ENCODE data around the gene ZNF416. TPM values are rescaled to one million over a fixed set of nuclear protein-coding genes. Genes with fewer than 3 reads are reported as not detected.

Gene ZNF416
- 1 to 10 TPM; 5.3 to 8.7 (median 6.1) TPM for total RNA-seq

GRCh38 chr19:57578487-57579205 is at the start of gene ZNF416:
ZNF416 (minus strand) TSS chr19:57578911; CDS start chr19:57578704, 207 bp downstream.
- WGBS = 0% methylated on average over 13 of the region's 62 CpGs
- Histone ChIP-seq H3K4me1 (peaks cover 15% of the 10 kb centered on the region), H3K9me3 (peaks cover 30% of the 10 kb centered on the region), H3K27me3 (no peaks in the 10 kb centered on the region), H3K4me3 (peak within 1 kb of the TSS; percentile 74), H3K27ac (peak within 1 kb of the TSS; percentile 77), H3K36me3 (peaks cover 32% of the 10 kb centered on the region)
- TF ChIP-seq POLR2AphosphoS5 (IDR thresholded peaks at IDR 0.05) = peak in 2 of 3 donors; percentile 56 to 75
- no peak for TF ChIP-seq EP300 (IDR thresholded peaks at IDR 0.05)
- TF ChIP-seq POLR2A (IDR thresholded peaks at IDR 0.05) = no peak
- TF ChIP-seq, protein P1, sequence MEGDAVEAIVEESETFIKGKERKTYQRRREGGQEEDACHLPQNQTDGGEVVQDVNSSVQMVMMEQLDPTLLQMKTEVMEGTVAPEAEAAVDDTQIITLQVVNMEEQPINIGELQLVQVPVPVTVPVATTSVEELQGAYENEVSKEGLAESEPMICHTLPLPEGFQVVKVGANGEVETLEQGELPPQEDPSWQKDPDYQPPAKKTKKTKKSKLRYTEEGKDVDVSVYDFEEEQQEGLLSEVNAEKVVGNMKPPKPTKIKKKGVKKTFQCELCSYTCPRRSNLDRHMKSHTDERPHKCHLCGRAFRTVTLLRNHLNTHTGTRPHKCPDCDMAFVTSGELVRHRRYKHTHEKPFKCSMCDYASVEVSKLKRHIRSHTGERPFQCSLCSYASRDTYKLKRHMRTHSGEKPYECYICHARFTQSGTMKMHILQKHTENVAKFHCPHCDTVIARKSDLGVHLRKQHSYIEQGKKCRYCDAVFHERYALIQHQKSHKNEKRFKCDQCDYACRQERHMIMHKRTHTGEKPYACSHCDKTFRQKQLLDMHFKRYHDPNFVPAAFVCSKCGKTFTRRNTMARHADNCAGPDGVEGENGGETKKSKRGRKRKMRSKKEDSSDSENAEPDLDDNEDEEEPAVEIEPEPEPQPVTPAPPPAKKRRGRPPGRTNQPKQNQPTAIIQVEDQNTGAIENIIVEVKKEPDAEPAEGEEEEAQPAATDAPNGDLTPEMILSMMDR (IDR thresholded peaks at IDR 0.05) = peak in 1 of 2 donors; percentile 14
- peak; percentile 98 to 99 for DNase-seq (ENCODE audit: low spot score in 2 of 2)

DNA sequence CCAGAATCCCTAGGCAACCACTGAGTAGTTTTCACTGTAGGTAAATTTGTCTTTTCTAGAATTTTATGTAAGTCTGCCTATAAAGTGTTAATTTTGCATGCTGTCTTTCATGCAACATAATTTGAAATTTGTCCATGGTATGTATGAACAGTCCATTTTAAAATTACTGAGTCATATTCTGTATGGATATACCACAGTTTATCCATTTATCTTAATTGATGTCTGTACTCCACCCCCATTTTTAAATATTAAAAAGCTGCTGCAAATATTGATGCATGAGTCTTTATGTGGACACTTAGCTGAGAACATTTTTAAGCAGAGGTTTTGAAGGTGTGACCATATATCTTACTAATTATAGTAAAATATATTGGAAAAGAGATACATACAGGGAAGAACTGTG is 44.4 kb upstream of the ZNF416 start:
- no peak for TF ChIP-seq POLR2A (IDR thresholded peaks at IDR 0.05)
- Histone ChIP-seq H3K27me3 (no peaks in the 10 kb centered on the region), H3K9me3 (peaks cover 79% of the 10 kb centered on the region), H3K27ac (no peak overlapping the region), H3K4me1 (no peaks in the 10 kb centered on the region), H3K36me3 (peaks cover 55% of the 10 kb centered on the region), H3K4me3 (no peak overlapping the region)
- no peak for DNase-seq (ENCODE audit: low spot score in 2 of 2)

- H3K4me1 ChIP-seq = no peaks in the 10 kb centered on the region
- TF ChIP-seq, protein P1 (IDR thresholded peaks at IDR 0.05) = no peak
- TF ChIP-seq POLR2AphosphoS5 (IDR thresholded peaks at IDR 0.05) (no peak), EP300 (IDR thresholded peaks at IDR 0.05) (no peak), POLR2A (IDR thresholded peaks at IDR 0.05) (no peak)
- 99% methylated on average over 10 of the region's 10 CpGs for whole genome bisulfite sequencing
- peaks cover 93% of the 10 kb centered on the region for H3K9me3 ChIP-seq
- peaks cover 78% of the 10 kb centered on the region for H3K36me3 ChIP-seq
- no peak for DNase-seq (ENCODE audit: low spot score in 2 of 2)
- H3K4me3 ChIP-seq = no peak overlapping the region
- H3K27me3 ChIP-seq = no peaks in the 10 kb centered on the region
- no peak overlapping the region for H3K27ac ChIP-seq
Measured at GRCh38 chr19:57620673-57621348, 42.1 kb upstream of the ZNF416 start.

DNA sequence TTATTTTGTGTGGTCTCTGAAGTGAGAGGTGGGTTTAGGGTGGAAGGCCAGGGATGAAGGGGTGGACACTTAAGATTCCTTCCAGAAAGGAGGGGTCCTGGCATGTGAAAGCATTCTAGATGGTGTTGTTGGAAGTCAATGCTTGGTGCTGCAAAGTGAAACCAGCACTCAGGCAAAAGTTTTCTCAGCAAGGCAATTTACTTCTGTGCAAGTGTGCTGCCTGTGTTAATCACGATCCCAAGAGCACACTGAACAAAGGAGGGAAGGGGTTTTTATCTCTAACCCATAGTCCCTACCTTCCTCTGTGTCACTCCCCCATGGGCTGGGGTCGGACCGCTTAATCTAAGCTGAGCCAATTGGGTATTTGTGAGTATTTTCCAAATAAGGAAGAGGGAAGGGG is 36.6 kb upstream of the ZNF416 start:
- Histone ChIP-seq H3K36me3 (peaks cover 48% of the 10 kb centered on the region), H3K4me3 (peak overlapping the region; percentile 98), H3K9me3 (peaks cover 52% of the 10 kb centered on the region), H3K27me3 (no peaks in the 10 kb centered on the region), H3K27ac (no peak overlapping the region), H3K4me1 (peaks cover 4% of the 10 kb centered on the region)
- WGBS = 79% methylated on average over 3 of the region's 3 CpGs
- TF ChIP-seq EP300 (IDR thresholded peaks at IDR 0.05) = no peak
- TF ChIP-seq, protein P1 (IDR thresholded peaks at IDR 0.05) = no peak
- no peak for TF ChIP-seq POLR2AphosphoS5 (IDR thresholded peaks at IDR 0.05)
- TF ChIP-seq POLR2A (IDR thresholded peaks at IDR 0.05) = no peak
- DNase-seq (ENCODE audit: low spot score in 2 of 2) = no peak

GRCh38 chr19:57613941-57614743 is 35.4 kb upstream of the ZNF416 start, which contains the start of gene ZNF134:
ZNF134 (plus strand) TSS chr19:57614242; CDS start chr19:57619469, 5,227 bp downstream.
- H3K27me3 ChIP-seq = no peaks in the 10 kb centered on the region
- peaks cover 40% of the 10 kb centered on the region for H3K9me3 ChIP-seq
- peaks cover 36% of the 10 kb centered on the region for H3K36me3 ChIP-seq
- TF ChIP-seq, protein P1 (IDR thresholded peaks at IDR 0.05) = no peak
- TF ChIP-seq POLR2AphosphoS5 (IDR thresholded peaks at IDR 0.05) (peak in 1 of 3 donors; percentile 40), POLR2A (IDR thresholded peaks at IDR 0.05) (peak in 1 of 2 donors; percentile 19)
- 4% methylated on average over 25 of the region's 64 CpGs for WGBS
- peak within 1 kb of the TSS; percentile 98 for H3K4me3 ChIP-seq
- H3K4me1 ChIP-seq = peaks cover 4% of the 10 kb centered on the region
- DNase-seq (ENCODE audit: low spot score in 2 of 2) = peak; percentile 92 to 93
- peak within 1 kb of the TSS; percentile 72 for H3K27ac ChIP-seq

All from suprapubic skin (tissue), 4 donors.